Measurements from ENCODE around the gene PIK3R1.

Gene PIK3R1

GRCh38 chr5:68298479-68298878 is 82.9 kb downstream of the PIK3R1 start:
- DNase-seq (ENCODE audit: low read depth in 2 of 2) = no peak

GRCh38 chr5:68299105-68299504 is 83.5 kb downstream of the PIK3R1 start:
- DNase-seq (ENCODE audit: low read depth in 2 of 2) = no peak

DNA sequence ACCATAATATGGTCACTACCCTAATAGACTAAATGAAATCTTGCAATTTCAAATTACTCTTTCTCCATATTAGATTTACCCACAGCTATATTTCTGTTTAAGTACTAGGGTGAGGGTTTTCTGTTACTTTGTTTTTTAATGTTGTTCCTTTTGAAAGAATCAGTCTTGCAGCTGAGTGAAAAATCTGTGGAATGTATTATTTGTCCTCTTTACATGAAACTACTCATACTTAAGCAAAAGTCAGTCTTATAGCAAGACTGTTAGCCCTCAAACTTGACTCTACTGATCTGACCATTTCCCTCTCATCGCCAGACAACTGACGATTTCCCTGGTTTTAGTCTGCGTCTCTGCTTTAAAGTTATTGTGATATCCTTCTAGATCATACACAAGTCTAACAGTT is 84.0 kb downstream of the PIK3R1 start:
- DNase-seq (ENCODE audit: low read depth in 2 of 2) = no peak

DNA sequence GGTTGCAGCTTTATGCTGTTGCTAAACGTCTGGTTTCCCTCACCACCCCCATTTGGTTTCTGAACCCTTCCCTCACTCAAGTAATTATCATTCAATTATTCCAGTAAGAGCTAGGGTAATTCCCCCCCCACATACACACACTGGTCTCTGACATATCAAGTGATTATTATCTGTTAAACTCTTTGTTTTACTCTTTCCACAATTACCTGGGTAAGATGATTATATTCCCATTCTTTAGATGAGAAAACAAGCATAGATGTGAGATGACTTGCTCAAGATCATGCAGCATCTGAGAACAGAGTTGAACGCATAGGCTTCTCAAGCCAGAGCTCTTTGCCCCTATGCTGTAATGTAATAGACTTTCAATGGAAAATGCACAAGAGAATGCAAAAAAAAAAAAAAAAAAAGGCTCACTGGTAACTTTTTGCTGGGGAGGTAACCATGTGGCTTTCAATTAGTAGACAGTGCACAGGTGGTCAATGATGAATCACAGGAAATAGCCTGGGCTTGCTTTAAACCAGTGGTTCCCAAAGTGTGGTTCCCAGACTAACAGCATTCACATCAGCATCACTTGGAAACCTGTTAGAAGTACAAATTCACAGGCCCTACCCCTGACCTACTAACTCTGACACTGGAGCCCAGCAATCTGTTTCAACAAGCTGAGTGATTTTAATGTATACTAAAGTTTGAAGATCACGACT is 87.6 kb downstream of the PIK3R1 start:
- DNase-seq (ENCODE audit: low read depth in 2 of 2) = no peak

- DNase-seq (ENCODE audit: low read depth in 2 of 2) = no peak
These were observed 88.3 kb downstream of the PIK3R1 start for GRCh38 chr5:68303754-68304420.

GRCh38 chr5:68304421-68305052 is 89.0 kb downstream of the PIK3R1 start:
- DNase-seq (ENCODE audit: low read depth in 2 of 2) = no peak

DNA sequence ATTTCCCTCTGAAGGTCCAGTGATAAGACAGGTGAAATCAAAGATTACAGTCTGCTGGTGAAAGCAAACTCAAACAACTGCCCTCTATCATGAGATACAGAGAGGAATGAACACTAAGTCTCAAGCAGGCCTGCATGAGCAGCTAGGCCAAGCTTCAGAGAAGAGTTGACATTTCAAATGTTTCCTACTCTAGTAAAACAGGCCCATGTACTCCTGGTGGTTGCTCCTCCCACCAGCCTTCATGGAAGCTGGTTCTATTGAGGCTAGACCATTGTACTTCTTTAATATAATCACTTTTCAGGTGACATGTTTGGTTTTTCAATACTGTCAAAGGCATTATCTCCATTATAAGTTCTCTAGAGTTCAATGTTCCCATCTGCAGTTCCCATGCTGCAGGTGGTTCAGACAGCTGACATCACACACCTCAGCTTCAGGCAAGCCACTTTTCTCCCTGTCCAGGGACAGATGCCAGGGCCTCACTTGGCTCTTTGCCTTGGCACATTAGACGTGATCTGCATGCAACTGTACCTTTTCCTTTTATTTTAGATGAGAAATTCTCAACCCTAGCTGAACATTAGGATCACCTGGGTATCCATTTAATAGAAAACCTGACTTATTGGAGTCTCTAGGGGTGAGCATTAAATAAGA is 89.8 kb downstream of the PIK3R1 start:
- no peak for DNase-seq (ENCODE audit: low read depth in 2 of 2)

DNA sequence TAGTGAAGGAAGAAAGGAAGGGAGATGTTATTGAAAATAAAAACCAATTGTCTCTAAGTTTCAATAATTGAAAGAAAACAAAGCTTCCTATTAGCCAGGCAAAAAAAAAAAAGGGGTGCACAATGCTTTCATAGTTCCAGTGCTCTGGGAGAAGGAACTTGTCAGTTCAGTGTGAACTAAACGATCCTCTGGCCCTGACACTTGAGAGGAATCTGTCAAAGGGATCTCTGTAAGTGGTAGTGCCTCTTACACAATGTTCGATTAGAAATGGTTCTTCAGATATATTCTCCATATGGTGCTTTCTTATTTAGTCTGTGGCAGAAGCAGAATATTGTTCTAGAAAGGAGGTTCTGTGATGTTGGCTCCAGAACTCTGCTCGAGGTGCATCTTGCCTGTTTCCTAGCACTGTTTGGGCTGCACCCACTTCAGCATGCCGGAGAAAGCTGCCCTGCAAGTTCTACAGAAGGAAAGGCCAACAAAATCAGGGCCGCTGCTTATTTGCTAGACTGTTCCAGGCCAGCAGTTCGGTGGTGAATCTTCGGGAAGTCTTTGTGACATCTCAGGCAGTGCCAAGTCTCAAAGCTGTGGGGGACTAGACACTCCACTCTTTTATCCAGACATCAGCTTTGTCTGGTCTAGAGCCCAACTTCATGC is 90.9 kb downstream of the PIK3R1 start:
- DNase-seq (ENCODE audit: low read depth in 2 of 2) = no peak

GRCh38 chr5:68313336-68313735 is 97.8 kb downstream of the PIK3R1 start:
- no peak for DNase-seq (ENCODE audit: low read depth in 2 of 2)

- DNase-seq (ENCODE audit: low read depth in 2 of 2) = no peak
These were observed 98.9 kb downstream of the PIK3R1 start for GRCh38 chr5:68314465-68314864.

GRCh38 chr5:68315679-68316271 is 100.2 kb downstream of the PIK3R1 start:
- peak; percentile 24 to 31 for DNase-seq (ENCODE audit: low read depth in 2 of 2)

- no peak for DNase-seq (ENCODE audit: low read depth in 2 of 2)
These were observed 100.9 kb downstream of the PIK3R1 start for GRCh38 chr5:68316469-68316868.

DNA sequence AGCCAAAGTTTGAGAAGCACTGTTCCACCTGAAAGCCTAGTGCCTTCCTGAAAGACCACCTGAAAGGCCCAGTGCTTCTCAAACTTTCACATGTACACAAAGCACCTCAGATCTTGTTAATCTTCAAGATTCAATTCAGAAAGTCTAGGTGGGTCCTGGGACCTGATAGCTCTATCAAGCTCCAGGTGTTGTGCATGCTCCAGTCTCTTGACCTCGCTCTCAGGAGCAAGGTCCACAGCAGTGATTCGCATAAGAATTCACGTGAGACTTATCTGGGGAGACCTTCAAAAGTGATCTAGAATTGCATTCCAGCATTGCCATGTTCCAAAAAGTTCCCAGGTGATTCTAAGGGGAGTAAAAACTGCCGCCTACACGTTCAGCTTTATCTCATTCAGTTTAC is 102.1 kb downstream of the PIK3R1 start:
- no peak for DNase-seq (ENCODE audit: low read depth in 2 of 2)

DNA sequence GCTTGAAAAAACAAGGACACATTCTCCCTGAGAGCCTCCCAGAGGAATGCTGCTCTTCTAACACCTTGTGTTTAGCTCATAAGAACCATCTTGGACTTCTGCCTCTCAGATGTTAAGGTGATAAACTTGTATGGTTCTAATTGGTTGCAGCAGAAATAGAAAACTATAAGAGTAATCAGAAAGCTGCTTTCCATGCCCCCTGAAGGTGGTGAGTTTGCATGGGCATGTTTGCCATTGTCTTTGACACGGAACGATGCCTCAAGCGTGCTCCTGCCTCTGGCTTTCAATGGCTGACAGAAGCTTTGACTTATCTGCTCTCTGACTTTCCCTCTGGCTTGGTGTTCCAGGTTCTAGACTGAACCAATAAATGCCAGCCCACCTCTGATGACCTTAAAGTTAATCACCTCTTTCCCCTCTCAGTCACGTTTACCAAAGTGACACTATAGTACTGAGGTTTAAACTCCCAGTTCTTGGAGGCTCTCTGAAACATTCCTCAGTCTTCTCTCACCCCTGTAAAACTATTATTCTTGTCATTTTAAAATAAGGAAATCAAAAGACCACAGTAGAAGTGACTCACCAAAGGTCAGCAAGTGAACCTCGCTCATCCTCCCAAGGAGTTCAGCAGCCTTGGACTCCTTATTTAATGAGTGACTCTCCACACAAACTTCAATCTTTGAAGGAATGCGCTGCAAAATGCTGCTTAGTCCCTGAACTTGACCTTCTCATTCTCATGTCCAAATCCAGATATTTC is 103.6 kb downstream of the PIK3R1 start:
- DNase-seq (ENCODE audit: low read depth in 2 of 2) = no peak

DNA sequence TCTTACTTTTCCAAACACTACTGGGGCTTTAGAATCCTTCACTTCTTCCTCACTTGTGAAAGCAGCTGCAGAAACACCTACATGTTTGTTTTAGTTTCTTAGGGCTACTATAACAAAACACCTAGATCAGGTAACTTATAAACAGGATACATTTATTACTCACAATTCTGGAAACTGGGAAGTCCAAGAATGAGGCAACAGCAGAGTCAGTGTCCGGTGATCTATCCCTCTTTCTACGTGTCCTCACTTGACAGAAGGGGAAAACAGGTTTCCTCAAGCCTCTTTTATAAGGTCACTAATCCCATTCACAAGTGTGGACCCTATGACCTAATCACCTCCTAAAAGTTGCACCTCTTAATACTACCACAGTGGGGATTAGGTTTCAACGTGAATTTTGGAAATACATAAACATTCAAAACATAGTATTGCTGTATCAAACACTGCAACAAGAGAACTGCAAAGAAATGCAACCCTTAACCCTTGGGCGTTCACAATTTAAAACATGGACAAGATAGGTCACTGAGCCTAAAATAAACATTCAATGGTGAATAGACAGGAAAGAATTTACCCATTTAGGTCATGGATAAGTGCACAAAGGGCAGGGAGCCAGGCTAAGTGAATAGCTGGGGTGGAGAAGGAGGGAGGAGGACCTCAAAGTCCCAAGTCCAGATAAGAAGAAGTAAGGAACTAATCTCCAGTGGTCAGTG is 104.3 kb downstream of the PIK3R1 start:
- no peak for DNase-seq (ENCODE audit: low read depth in 2 of 2)

GRCh38 chr5:68320413-68320986 is 104.9 kb downstream of the PIK3R1 start:
- DNase-seq (ENCODE audit: low read depth in 2 of 2) = no peak

DNA sequence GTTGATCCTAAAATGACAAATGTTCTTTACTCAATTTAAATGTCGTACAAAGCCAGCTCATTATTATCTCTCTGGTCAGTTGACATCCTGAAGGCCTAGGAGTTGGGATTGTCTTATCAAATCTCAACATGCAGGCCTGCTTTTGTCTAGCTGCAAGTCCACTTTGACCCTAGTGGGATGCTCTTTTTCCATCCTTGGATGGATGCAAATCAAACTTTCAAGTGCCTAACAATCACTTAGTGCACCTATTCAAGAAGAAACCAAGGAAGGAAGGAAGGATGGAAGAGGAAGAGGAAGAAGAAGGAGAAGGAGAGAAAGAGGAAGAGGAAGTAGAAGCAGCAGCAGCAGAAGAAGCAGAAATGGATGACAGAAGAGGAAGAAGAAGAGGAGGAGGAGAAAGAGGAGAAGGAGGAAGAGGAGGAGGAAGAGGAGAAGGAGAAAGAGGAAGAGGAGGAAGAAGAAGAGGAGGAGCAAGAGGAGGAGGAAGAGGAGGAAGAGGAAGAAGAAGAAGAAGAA is 109.6 kb downstream of the PIK3R1 start:
- no peak for DNase-seq (ENCODE audit: low read depth in 2 of 2)

DNA sequence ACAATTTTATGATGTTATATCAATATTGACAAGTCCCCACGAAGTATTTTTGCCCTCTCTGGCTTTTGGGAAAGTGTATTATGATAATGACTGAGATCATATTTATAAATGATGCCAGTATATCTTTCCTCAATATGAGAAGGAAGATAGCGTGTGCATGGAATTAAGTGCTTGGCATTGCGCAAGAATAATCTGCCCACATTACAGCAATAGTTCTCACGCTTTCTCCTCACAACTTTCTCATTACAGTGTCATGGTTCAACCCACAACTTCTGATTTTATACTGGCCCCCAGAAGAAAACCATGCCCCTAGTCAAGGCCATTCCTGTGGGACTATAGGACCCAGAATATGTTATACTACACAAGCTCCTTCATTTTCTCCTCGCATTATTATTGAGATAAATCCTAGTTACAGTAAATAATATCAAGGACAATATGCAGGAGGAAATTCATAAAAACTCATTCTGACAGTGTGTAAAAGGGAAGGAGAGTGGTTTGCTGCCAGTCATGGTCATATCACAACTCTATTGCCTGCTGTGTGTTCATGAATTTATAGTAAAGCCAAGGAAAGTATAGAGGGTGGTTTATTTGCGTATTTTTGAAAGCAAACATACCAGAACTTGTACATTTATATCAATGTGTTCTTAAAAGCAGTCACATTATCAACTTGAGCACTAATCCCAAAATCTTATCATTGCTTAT is 114.1 kb downstream of the PIK3R1 start:
- no peak for DNase-seq (ENCODE audit: low read depth in 2 of 2)

- DNase-seq (ENCODE audit: low read depth in 2 of 2) = no peak
These were observed 115.0 kb downstream of the PIK3R1 start for GRCh38 chr5:68330574-68330973.

All from stimulated activated CD8-positive, alpha-beta memory T cell treated with anti-CD3 and anti-CD28 coated beads, Interleukin-15, amount 100 ng/mL, for 48 hours (primary cell).